Activated CD4-positive, alpha-beta memory T cell treated with anti-CD3 and anti-CD28 coated beads, Interleukin-2, amount 10 ng/mL, durations not matched to agents 7 days and 5 days (primary cell): ENCODE measurements around the gene KIAA1328. TPM values are rescaled to one million over a fixed set of nuclear protein-coding genes. Genes with fewer than 3 reads are reported as not detected.

ENCODE experiments used
- total RNA-seq, 2 experiments: library from RNA; stranded (reverse); gene quantifications; one replicate each; pipeline ENCODE4 v1.2.3, GENCODE V29; 2021

Gene KIAA1328
- total RNA-seq, 2 experiments from 2014 or later, result 7.4 to 8.6 TPM

Other genes starting within 250 kb of the KIAA1328 start
- 100 to 1,000 TPM; 110 TPM for gene TPGS2, start 125 bp upstream of the KIAA1328 start, total RNA-seq